IMR-90 (cell line): ENCODE results near the gene MYO10. TPM values are rescaled to one million over a fixed set of nuclear protein-coding genes. Genes with fewer than 3 reads are reported as not detected.

ENCODE experiments used
- ATAC-seq: fragments of 200-7000 bp; cut with Tn5 transposase; 2 replicates; pipeline ENCODE4 v1.9.1; 2020; ENCODE audit warnings: low read depth, mild to moderate bottlenecking, moderate library complexity
- BruUV-seq: library from RNA; stranded (reverse); fragments of 400-500 nt; replicated peaks from 2 replicates; lab custom pipeline; 2021; lab: Mats Ljungman, UMichigan
- CTCF ChIA-PET: fragments of 300-600 bp; formaldehyde crosslinking; extraction: SDS; loops from one replicate; lab custom pipeline; 2021; ENCODE audit warnings: antibody characterized with exemption; lab: Yijun Ruan, JAX
- POLR2A ChIA-PET: fragments of 300-600 bp; sonication (Branson Sonifier 250); formaldehyde crosslinking; loops from one replicate; lab custom pipeline; 2022; ENCODE audit warnings: antibody characterized with exemption; ENCODE audit not compliant: unreplicated experiment; lab: Charles Lee
- DNase-seq: peaks from one replicate; pipeline ENCODE4 v3.0.0; 2013
- H2AFZ ChIP-seq: replicated peaks from 2 replicates; pipeline ENCODE3; 2013; ENCODE audit warnings: low read length, mild to moderate bottlenecking; ENCODE audit not compliant: poor library complexity
- H2AK5ac ChIP-seq: 2 replicates; pipeline ENCODE4 v1.6.1; 2013; ENCODE audit warnings: low read depth, low read length, inconsistent platforms
- H2AK9ac ChIP-seq: replicated peaks from 2 replicates; pipeline ENCODE3; 2013; ENCODE audit warnings: mild to moderate bottlenecking, low read depth, low read length, moderate library complexity; ENCODE audit not compliant: poor library complexity
- H2BK120ac ChIP-seq: 2 replicates; pipeline ENCODE4 v1.6.1; 2013; ENCODE audit warnings: low read depth, low read length, inconsistent platforms
- H2BK15ac ChIP-seq: 3 replicates; pipeline ENCODE4 v1.6.1; 2013; ENCODE audit warnings: low read depth, low read length, inconsistent platforms
- H2BK20ac ChIP-seq: 2 replicates; pipeline ENCODE4 v1.6.1; 2013; ENCODE audit warnings: low read depth, mild to moderate bottlenecking, inconsistent platforms, low read length, moderate library complexity
- H2BK5ac ChIP-seq: 2 replicates; pipeline ENCODE4 v1.6.1; 2013; ENCODE audit warnings: mild to moderate bottlenecking, low read depth, low read length, inconsistent platforms; ENCODE audit not compliant: poor library complexity, severe bottlenecking
- H3K14ac ChIP-seq: replicated peaks from 2 replicates; pipeline ENCODE4 v1.6.1; 2013; ENCODE audit warnings: low read depth, low read length, inconsistent platforms
- H3K18ac ChIP-seq: 2 replicates; pipeline ENCODE4 v1.6.1; 2013; ENCODE audit warnings: low read depth, low read length, control low read depth
- H3K23ac ChIP-seq: 2 replicates; pipeline ENCODE4 v1.6.1; 2013; ENCODE audit warnings: low read depth, low read length, inconsistent platforms
- H3K27ac ChIP-seq: 2 replicates; pipeline ENCODE4 v1.5.1; 2013; ENCODE audit warnings: mild to moderate bottlenecking, control low read depth, low read length; ENCODE audit not compliant: insufficient read depth
- H3K27me3 ChIP-seq: 2 replicates; pipeline ENCODE4 v1.6.1; 2013; ENCODE audit warnings: low read length; ENCODE audit not compliant: control insufficient read depth, insufficient read depth
- H3K36me3 ChIP-seq: 2 replicates; pipeline ENCODE4 v1.6.1; 2013; ENCODE audit warnings: low read length, mixed read lengths; ENCODE audit not compliant: control insufficient read depth, insufficient read depth
- H3K4ac ChIP-seq: 2 replicates; pipeline ENCODE4 v1.6.1; 2013; ENCODE audit warnings: low read depth, low read length, inconsistent platforms
- H3K4me1 ChIP-seq: 2 replicates; pipeline ENCODE4 v1.6.1; 2013; ENCODE audit warnings: low read length, mixed read lengths; ENCODE audit not compliant: control insufficient read depth, insufficient read depth
- H3K4me2 ChIP-seq: 2 replicates; pipeline ENCODE4 v1.6.1; 2013; ENCODE audit warnings: low read depth, mild to moderate bottlenecking, control low read depth, low read length, moderate library complexity
- H3K4me3 ChIP-seq: 2 replicates; pipeline ENCODE4 v1.5.1; 2013; ENCODE audit warnings: low read depth, mild to moderate bottlenecking, control low read depth, low read length, moderate library complexity; ENCODE audit not compliant: insufficient read depth
- H3K56ac ChIP-seq: 2 replicates; pipeline ENCODE4 v1.6.1; 2013; ENCODE audit warnings: low read length, inconsistent platforms; ENCODE audit not compliant: insufficient read depth; ENCODE audit errors: extremely low read depth
- H3K79me1 ChIP-seq, 2 experiments: 2 replicates each; pipeline ENCODE4 v1.6.1; 2013; ENCODE audit warnings: low read length in 2 of 2, inconsistent platforms in 1 of 2, low read depth in 1 of 2
- H3K9ac ChIP-seq: 2 replicates; pipeline ENCODE4 v1.6.1; 2013; ENCODE audit warnings: low read depth, low read length, control low read depth
- H3K9me1 ChIP-seq: 2 replicates; pipeline ENCODE4 v1.6.1; 2013; ENCODE audit warnings: low read length, inconsistent platforms; ENCODE audit not compliant: insufficient read depth
- H3K9me3 ChIP-seq: 2 replicates; pipeline ENCODE4 v1.6.1; 2013; ENCODE audit warnings: low read length; ENCODE audit not compliant: control insufficient read depth, insufficient read depth
- H4K20me1 ChIP-seq: 2 replicates; pipeline ENCODE4 v1.6.1; 2013; ENCODE audit warnings: low read length, inconsistent platforms; ENCODE audit not compliant: insufficient read depth
- H4K5ac ChIP-seq: 2 replicates; pipeline ENCODE4 v1.6.1; 2013; ENCODE audit warnings: mild to moderate bottlenecking, low read depth, low read length, control low read depth
- H4K8ac ChIP-seq, 2 experiments: 2 replicates each; pipeline ENCODE4 v1.6.1; 2013; ENCODE audit warnings: low read depth in 2 of 2, low read length in 2 of 2, control low read depth in 1 of 2, inconsistent platforms in 1 of 2
- H4K91ac ChIP-seq: 2 replicates; pipeline ENCODE4 v1.6.1; 2013; ENCODE audit warnings: low read depth, low read length, inconsistent platforms; ENCODE audit not compliant: insufficient read depth
- CEBPB ChIP-seq: IDR thresholded peaks from 2 replicates; pipeline ENCODE4 v1.6.1; 2012; ENCODE audit warnings: low read depth, low read length, improper control_type of control experiment
- CHD1 ChIP-seq: IDR thresholded peaks from 2 replicates; pipeline ENCODE4 v1.6.1; 2012; ENCODE audit warnings: low read depth, low read length, improper control_type of control experiment
- FOS ChIP-seq: fragments of 150-350 bp; IDR thresholded peaks from 2 replicates; pipeline ENCODE4 v1.6.1; 2016; ENCODE audit warnings: low read depth, low read length
- MAFK ChIP-seq: IDR thresholded peaks from 2 replicates; pipeline ENCODE4 v1.6.1; 2012; ENCODE audit warnings: low read depth, low read length, improper control_type of control experiment
- MXI1 ChIP-seq: IDR thresholded peaks from 2 replicates; pipeline ENCODE4 v1.6.1; 2012; ENCODE audit warnings: low read depth, mild to moderate bottlenecking, low read length, moderate library complexity, borderline replicate concordance
- NFE2L2 ChIP-seq: fragments of 150-350 bp; IDR thresholded peaks from 2 replicates; pipeline ENCODE4 v1.6.1; 2016; ENCODE audit warnings: low read depth, mild to moderate bottlenecking, low read length
- POLR2A ChIP-seq: IDR thresholded peaks from 2 replicates; pipeline ENCODE4 v1.6.1; 2012; ENCODE audit warnings: mild to moderate bottlenecking, low read depth, low read length
- RAD21 ChIP-seq: IDR thresholded peaks from 2 replicates; pipeline ENCODE4 v1.6.1; 2012; ENCODE audit warnings: low read length, improper control_type of control experiment
- RFX5 ChIP-seq: IDR thresholded peaks from 2 replicates; pipeline ENCODE4 v1.8.0; 2012; ENCODE audit warnings: low read depth, mild to moderate bottlenecking, low read length, moderate library complexity
- WGBS, 2 experiments: methylation state at CpG; one replicate each; pipeline versions ENCODE4 v1.1.5 to v1.1.7; 2013; ENCODE audit warnings: missing lambda C conversion rate in 2 of 2; ENCODE audit not compliant: insufficient read length in 1 of 2; ENCODE audit errors: extremely low coverage in 2 of 2; 5-methylcytosine and 5-hydroxymethylcytosine counted together
- dilution Hi-C: fragments of 300-500 bp; cut with HindIII; formaldehyde crosslinking; loops from one replicate; pipeline ENCODE4 v1.14.3; 2018; ENCODE audit warnings: low sequenced_read_pairs; ENCODE audit not compliant: unreplicated experiment
- in situ Hi-C: fragments of 300-500 bp; cut with MboI; formaldehyde crosslinking; loops from 3 replicates; pipeline ENCODE4 v1.14.3; 2019; ENCODE audit warnings: low sequenced_read_pairs, inconsistent platforms, mixed read lengths
- intact Hi-C: fragments of 100-400 bp; cut with micrococcal nuclease; formaldehyde crosslinking; loops from 2 replicates; pipeline ENCODE4 v1.10.0; 2022
- polyA plus RNA-seq, 3 experiments: library from polyadenylated mRNA; depleted of rRNA; stranded (reverse); fragments of >200 nt; gene quantifications; 2 replicates each; pipeline ENCODE4 v1.2.3, GENCODE V29; 2012; ENCODE audit warnings: low replicate concordance in 1 of 3
- total RNA-seq: library from RNA; depleted of rRNA; stranded (reverse); fragments of >200 nt; gene quantifications from 2 replicates; pipeline ENCODE4 v1.2.3, GENCODE V29; 2012
- TF ChIP-seq, protein P1 (sequence below): fragments of 150-350 bp; IDR thresholded peaks from 2 replicates; pipeline ENCODE4 v1.6.1; 2016; ENCODE audit warnings: low read depth, mild to moderate bottlenecking, low read length, moderate library complexity, borderline replicate concordance

The MYO10 gene
- total and polyA plus RNA-seq, 2 of the 4 experiments (the other 2 are of a cell fraction): 39.9 to 115 TPM

DNA sequence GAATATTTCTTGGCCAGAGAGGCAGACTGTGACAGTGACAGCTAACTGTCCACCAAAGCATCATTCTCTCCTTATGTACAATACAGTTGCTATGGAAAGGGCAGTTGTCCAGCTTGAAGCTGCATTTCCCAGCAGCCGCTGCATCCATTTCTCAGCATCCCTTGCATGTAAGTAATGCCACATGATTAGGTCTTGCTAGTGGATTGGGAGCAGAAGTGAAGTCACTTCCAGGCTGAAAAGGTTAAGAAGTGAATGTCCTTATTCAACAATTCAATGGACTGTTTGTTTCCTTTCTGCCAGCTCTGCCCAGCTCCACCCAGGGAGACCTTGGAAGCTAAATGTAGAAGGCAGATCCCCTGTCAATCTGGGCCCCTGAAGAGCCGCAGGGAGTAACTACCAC, 293.2 kb downstream of the MYO10 start:
- dilution Hi-C loops: no loop called here
- H3K9me3 ChIP-seq: no peaks in the 10 kb centered on the region
- in situ Hi-C loops: no loop called here
- no peak overlapping the region for H3K56ac ChIP-seq
- H2AK9ac ChIP-seq: no peak overlapping the region
- H2AK5ac ChIP-seq: no peak overlapping the region
- H2BK15ac ChIP-seq: no peak overlapping the region
- no peaks in the 10 kb centered on the region for H3K36me3 ChIP-seq
- no peak overlapping the region for H3K23ac ChIP-seq
- intact Hi-C loops: no loop called here
- H3K79me1 ChIP-seq: no peaks in the 10 kb centered on the region
- H4K8ac ChIP-seq: no peak overlapping the region
- H2BK120ac ChIP-seq: no peak overlapping the region
- no peak for DNase-seq
- CTCF ChIA-PET: no interaction called here
- H3K9ac ChIP-seq: no peak overlapping the region
- H3K4me2 ChIP-seq: no peak overlapping the region
- no peaks in the 10 kb centered on the region for H3K4me1 ChIP-seq
- TF ChIP-seq FOS: no peak
- no peak for TF ChIP-seq CEBPB
- no peak for TF ChIP-seq RAD21
- no peak for TF ChIP-seq POLR2A
- no peak for TF ChIP-seq RFX5
- no peak for TF ChIP-seq MAFK
- no peak for TF ChIP-seq MXI1
- no peak for TF ChIP-seq NFE2L2
- TF ChIP-seq CHD1: no peak
- TF ChIP-seq, protein P1, sequence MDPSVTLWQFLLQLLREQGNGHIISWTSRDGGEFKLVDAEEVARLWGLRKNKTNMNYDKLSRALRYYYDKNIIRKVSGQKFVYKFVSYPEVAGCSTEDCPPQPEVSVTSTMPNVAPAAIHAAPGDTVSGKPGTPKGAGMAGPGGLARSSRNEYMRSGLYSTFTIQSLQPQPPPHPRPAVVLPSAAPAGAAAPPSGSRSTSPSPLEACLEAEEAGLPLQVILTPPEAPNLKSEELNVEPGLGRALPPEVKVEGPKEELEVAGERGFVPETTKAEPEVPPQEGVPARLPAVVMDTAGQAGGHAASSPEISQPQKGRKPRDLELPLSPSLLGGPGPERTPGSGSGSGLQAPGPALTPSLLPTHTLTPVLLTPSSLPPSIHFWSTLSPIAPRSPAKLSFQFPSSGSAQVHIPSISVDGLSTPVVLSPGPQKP: no peak
- no peak overlapping the region for H4K91ac ChIP-seq
- no peak overlapping the region for H3K14ac ChIP-seq
- WGBS, 2 experiments: no CpG with 5 or more reads among the region's 2 CpGs
- POLR2A ChIA-PET: no interaction called here
- no peak overlapping the region for H2BK5ac ChIP-seq
- no peak for ATAC-seq
- no TSS peak for BruUV-seq
- no peak overlapping the region for H3K4me3 ChIP-seq
- H3K4ac ChIP-seq: no peak overlapping the region
- H3K27me3 ChIP-seq: peaks cover 17% of the 10 kb centered on the region
- no peak overlapping the region for H3K18ac ChIP-seq
- no peaks in the 10 kb centered on the region for H3K9me1 ChIP-seq
- no peak overlapping the region for H2AFZ ChIP-seq
- no peak overlapping the region for H3K27ac ChIP-seq
- H4K20me1 ChIP-seq: no peaks in the 10 kb centered on the region
- H2BK20ac ChIP-seq: no peak overlapping the region
- no peak overlapping the region for H4K5ac ChIP-seq
